HepG2 (cell line): ENCODE measurements around the gene TRIM7. TPM values are rescaled to one million over a fixed set of nuclear protein-coding genes. Genes with fewer than 3 reads are reported as not detected.

Source experiments
- ATAC-seq: fragments of 200-7000 bp; cut with Tn5 transposase; 3 replicates; pipeline ENCODE4 v1.9.1; 2020; ENCODE audit warnings: mild to moderate bottlenecking, moderate library complexity
- BruUV-seq: library from RNA; stranded (reverse); fragments of 400-500 nt; replicated peaks from 2 replicates; lab custom pipeline; 2021; lab: Mats Ljungman, UMichigan
- CTCF ChIA-PET: fragments of 300-600 bp; formaldehyde crosslinking; extraction: SDS; loops from one replicate; lab custom pipeline; 2021; ENCODE audit warnings: low total read pairs, inconsistent platforms, low intra/inter-chr PET ratio; lab: Yijun Ruan, JAX
- POLR2A ChIA-PET: fragments of 350-600 bp; sonication (Branson Sonifier 250); formaldehyde crosslinking; loops from one replicate; lab custom pipeline; 2020; ENCODE audit warnings: antibody characterized with exemption, inconsistent platforms; lab: Yijun Ruan, JAX
- DNase-seq: peaks from one replicate; pipeline ENCODE4 v3.0.0-alpha.2; 2015; ENCODE audit warnings: low spot score
- FAIRE-seq: peaks from 3 replicates; lab custom pipeline; 2011; peaks lifted over from hg19 to GRCh38; lab: Jason Lieb, UNC
- H2AFZ ChIP-seq: one replicate; pipeline ENCODE4 v1.6.1; 2011; ENCODE audit warnings: low read length, inconsistent platforms
- H3K27ac ChIP-seq: fragments of 300-600 bp; 3 replicates; pipeline ENCODE4 v1.8.0; 2011; ENCODE audit warnings: mixed run types, mild to moderate bottlenecking, mixed read lengths, low read length, inconsistent platforms; ENCODE audit not compliant: insufficient read depth; ENCODE audit errors: extremely low read length
- H3K27me3 ChIP-seq, 2 experiments: fragments of 200-600 bp in 1 of 2; 2 replicates in 1 of 2; 3 replicates in 1 of 2; pipeline versions ENCODE4 v1.6.0 to v1.8.0; 2011; ENCODE audit warnings: low read length in 2 of 2, mild to moderate bottlenecking in 2 of 2, moderate library complexity in 2 of 2, inconsistent platforms in 1 of 2; ENCODE audit not compliant: insufficient read depth in 2 of 2, control insufficient read depth in 1 of 2
- H3K36me3 ChIP-seq, 2 experiments: fragments of 200-600 bp in 1 of 2; replicated peaks in 1 of 2; 2 replicates in 1 of 2; 3 replicates in 1 of 2; pipeline versions ENCODE4 v1.5.1 to v1.8.0; 2011; ENCODE audit warnings: low read length in 2 of 2, inconsistent platforms in 1 of 2; ENCODE audit not compliant: insufficient read depth in 2 of 2, control insufficient read depth in 1 of 2
- H3K4me1 ChIP-seq: 2 replicates; pipeline ENCODE4 v1.5.1; 2012; ENCODE audit warnings: low read length, inconsistent platforms; ENCODE audit not compliant: insufficient read depth
- H3K4me2 ChIP-seq: 2 replicates; pipeline ENCODE4 v1.6.0; 2011; ENCODE audit warnings: low read depth, low read length, inconsistent platforms
- H3K4me3 ChIP-seq, 3 experiments: fragments of 200-600 bp in 1 of 3; sonication (generic), shearing (Covaris generic) in 1 of 3; replicated peaks in 1 of 3; 2 replicates each; pipeline ENCODE4 v1.5.1; 2011 to 2016; ENCODE audit warnings: low read length in 3 of 3, inconsistent platforms in 2 of 3, low read depth in 2 of 3, mild to moderate bottlenecking in 2 of 3, control low read depth in 1 of 3, mixed read lengths in 1 of 3; ENCODE audit not compliant: insufficient read depth in 1 of 3
- H3K79me2 ChIP-seq: one replicate; pipeline ENCODE4 v1.6.1; 2011; ENCODE audit warnings: low read length, inconsistent platforms; ENCODE audit not compliant: insufficient read depth
- H3K9ac ChIP-seq: 2 replicates; pipeline ENCODE4 v1.6.0; 2011; ENCODE audit warnings: mild to moderate bottlenecking, low read depth, low read length, inconsistent platforms; ENCODE audit not compliant: insufficient read depth
- H3K9me3 ChIP-seq: 2 replicates; pipeline ENCODE4 v1.5.1; 2012; ENCODE audit warnings: mild to moderate bottlenecking, low read length
- H4K20me1 ChIP-seq: 2 replicates; pipeline ENCODE4 v1.6.0; 2011; ENCODE audit warnings: inconsistent platforms, mild to moderate bottlenecking, low read length, moderate library complexity; ENCODE audit not compliant: insufficient read depth
- CBX2 ChIP-seq, 2 experiments: fragments of 200-600 bp in 1 of 2; sonication (generic); formaldehyde crosslinking in 1 of 2; IDR thresholded peaks; 2 replicates each; pipeline versions ENCODE4 v1.7.0 to v1.8.1; 2018 to 2022; ENCODE audit warnings: low read depth in 2 of 2, low read length in 1 of 2, mild to moderate bottlenecking in 1 of 2, missing genetic modification reagents in 1 of 2
- CEBPB ChIP-seq: IDR thresholded peaks from 2 replicates; pipeline ENCODE4 v1.6.1; 2011; ENCODE audit warnings: low read depth, low read length, improper control_type of control experiment, borderline replicate concordance
- CEBPG ChIP-seq: IDR thresholded peaks from 2 replicates; pipeline ENCODE4 v1.6.1; 2016
- HIVEP1 ChIP-seq: sonication (generic); formaldehyde crosslinking; IDR thresholded peaks from 2 replicates; pipeline ENCODE4 v1.4.0; 2020; ENCODE audit warnings: mild to moderate bottlenecking, missing genetic modification reagents
- HNF4G ChIP-seq, 2 experiments: sonication (generic) in 1 of 2; formaldehyde crosslinking in 1 of 2; IDR thresholded peaks; 2 replicates each; pipeline versions ENCODE4 v1.4.0 to v1.6.1; 2011 to 2020; ENCODE audit warnings: borderline replicate concordance in 2 of 2, low read depth in 2 of 2, mild to moderate bottlenecking in 2 of 2, low read length in 1 of 2, missing genetic modification reagents in 1 of 2, moderate library complexity in 1 of 2
- HOXA5 ChIP-seq: sonication (generic); formaldehyde crosslinking; IDR thresholded peaks from 2 replicates; pipeline ENCODE4 v1.4.0; 2020; ENCODE audit warnings: missing genetic modification reagents
- KDM1A ChIP-seq: IDR thresholded peaks from 2 replicates; pipeline ENCODE4 v1.6.1; 2016; ENCODE audit warnings: missing compliant biosample characterization
- MEF2D ChIP-seq: sonication (generic); formaldehyde crosslinking; IDR thresholded peaks from 2 replicates; pipeline ENCODE4 v1.5.1; 2020; ENCODE audit warnings: mild to moderate bottlenecking, missing genetic modification reagents
- TBX2 ChIP-seq: sonication (generic); formaldehyde crosslinking; IDR thresholded peaks from 2 replicates; pipeline ENCODE4 v1.5.0; 2020; ENCODE audit warnings: missing genetic modification reagents, mild to moderate bottlenecking, borderline replicate concordance
- ZC3H13 ChIP-seq: sonication (generic); formaldehyde crosslinking; IDR thresholded peaks from 2 replicates; pipeline ENCODE4 v1.8.1; 2023; ENCODE audit warnings: mild to moderate bottlenecking, missing genetic modification reagents, moderate library complexity
- ZFP37 ChIP-seq: sonication (generic); formaldehyde crosslinking; IDR thresholded peaks from 2 replicates; pipeline ENCODE4 v1.4.0; 2020; ENCODE audit warnings: missing genetic modification reagents, borderline replicate concordance
- ZFP91 ChIP-seq: sonication (generic); formaldehyde crosslinking; IDR thresholded peaks from 2 replicates; pipeline ENCODE4 v1.9.0; 2022; ENCODE audit warnings: missing genetic modification reagents, mild to moderate bottlenecking, borderline replicate concordance
- ZNF281 ChIP-seq: sonication (generic); formaldehyde crosslinking; IDR thresholded peaks from 2 replicates; pipeline ENCODE4 v1.4.0; 2020; ENCODE audit warnings: missing genetic modification reagents, borderline replicate concordance
- ZNF292 ChIP-seq: sonication (generic); formaldehyde crosslinking; IDR thresholded peaks from 2 replicates; pipeline ENCODE4 v1.8.1; 2022; ENCODE audit warnings: mild to moderate bottlenecking, low read depth, missing genetic modification reagents, borderline replicate concordance
- ZNF350 ChIP-seq: sonication (generic); formaldehyde crosslinking; IDR thresholded peaks from 2 replicates; pipeline ENCODE4 v1.4.0; 2020; ENCODE audit warnings: mild to moderate bottlenecking, low read depth, missing genetic modification reagents, borderline replicate concordance
- ZNF501 ChIP-seq: sonication (generic); formaldehyde crosslinking; IDR thresholded peaks from 2 replicates; pipeline ENCODE4 v1.5.1; 2020; ENCODE audit warnings: mild to moderate bottlenecking, moderate library complexity, missing genetic modification reagents
- WGBS: methylation state at CpG from one replicate; pipeline ENCODE4 v1.1.6; 2017; ENCODE audit warnings: low lambda C conversion rate; 5-methylcytosine and 5-hydroxymethylcytosine counted together
- in situ Hi-C: cut with HindIII; loops from 2 replicates; pipeline ENCODE4 v1.10.0; 2017; ENCODE audit warnings: low pct_unique_long_range_greater_than_20kb; ENCODE audit not compliant: extremely low pct_ligation_motif_present
- intact Hi-C: fragments of 100-400 bp; cut with micrococcal nuclease; formaldehyde crosslinking; loops from one replicate; pipeline ENCODE4 v1.10.0; 2022; ENCODE audit not compliant: unreplicated experiment
- polyA plus RNA-seq, 8 experiments: library from polyadenylated mRNA; depleted of rRNA in 3 of 8; stranded (reverse) in 7 of 8; unstranded in 1 of 8; fragments of >200 nt; fragmentation: Illumina TruSeq in 4 of 8; extraction: Trizol in 4 of 8; gene quantifications; 2 replicates each; pipeline versions ENCODE4 v1.2.1 to v1.2.3, GENCODE V29; 2011 to 2016; ENCODE audit warnings: low read depth in 4 of 8, missing spikeins in 1 of 8, mixed read lengths in 1 of 8; ENCODE audit not compliant: insufficient read depth in 1 of 8
- total RNA-seq, 5 experiments: library from RNA; depleted of rRNA; stranded (reverse); fragments of >200 nt; fragmentation: Illumina TruSeq; extraction: Trizol; gene quantifications; 2 replicates each; pipeline ENCODE4 v1.2.3, GENCODE V29; 2016; ENCODE audit warnings: low read depth in 1 of 5

The TRIM7 gene
- total and polyA plus RNA-seq, 2 of the 13 experiments (the other 11 are each of a cell fraction or from before 2014, with no cell fraction given), result 0.13 TPM; not detected in 1

GRCh38 chr5:181170237-181170825 is 34.7 kb downstream of the TRIM7 start:
- Histone ChIP-seq H3K4me1 (peaks cover 50% of the 10 kb centered on the region), H3K27me3 (peaks cover 0 to 12% of the 10 kb centered on the region in 2 experiments; a peak in 1 of 5 replicates), H3K4me3 (peak overlapping the region; percentile 48 to 79 (median 57); a peak in 5 of 6 replicates), H3K9me3 (no peaks in the 10 kb centered on the region), H3K9ac (peak overlapping the region; percentile 26; the same call in 1 of the 2 replicates), H2AFZ (peak overlapping the region; percentile 69), H3K27ac (no peak overlapping the region), H4K20me1 (no peaks in the 10 kb centered on the region), H3K36me3 (no peaks in the 10 kb centered on the region), H3K79me2 (no peaks in the 10 kb centered on the region), H3K4me2 (peak overlapping the region; percentile 96)
- no peak for DNase-seq
- WGBS, result 10% methylated on average over 16 of the region's 33 CpGs
- ATAC-seq, result peak; percentile 73
- BruUV-seq, result no TSS peak
- ChIA-PET POLR2A (interaction anchor here (1.0 to 1.2 kb wide), 2 partner anchors 14 to 53 kb away, joined by 3 to 4 read pairs; no protein-coding TSS in a partner anchor), CTCF (no interaction called here)
- intact Hi-C loops, result no loop called here
- in situ Hi-C loops, result no loop called here
- no peak for FAIRE-seq
- TF ChIP-seq ZNF281 (CRISPR knock-in tag), result no peak
- no peak for TF ChIP-seq KDM1A (CRISPR knock-in tag)
- TF ChIP-seq ZFP37 (CRISPR knock-in tag), result no peak
- TF ChIP-seq CEBPB, result peak; percentile 51; the same call in 1 of the 2 replicates
- TF ChIP-seq HNF4G (IDR thresholded peaks at IDR 0.05; ENCODE audit: borderline replicate concordance, low read depth, low read length), result peak; percentile 3; the same call in 1 of the 2 replicates
- TF ChIP-seq HNF4G (CRISPR knock-in tag; IDR thresholded peaks at IDR 0.05; ENCODE audit: borderline replicate concordance, low read depth), result no peak
- peak; percentile 15; the same call in 1 of the 2 replicates for TF ChIP-seq ZFP91
- no peak for TF ChIP-seq ZC3H13 (CRISPR knock-in tag)
- TF ChIP-seq ZNF292 (CRISPR knock-in tag), result 0 out of 2 replicates have a peak, but pooled peaks have one; percentile 38
- peak; percentile 62; the same call in 1 of the 2 replicates for TF ChIP-seq TBX2 (CRISPR knock-in tag)
- TF ChIP-seq HOXA5, result no peak
- no peak for TF ChIP-seq CBX2 (IDR thresholded peaks at IDR 0.05; ENCODE audit: low read depth, low read length)
- 0 out of 2 replicates have a peak, but pooled peaks have one; percentile 61 for TF ChIP-seq CBX2 (CRISPR knock-in tag; IDR thresholded peaks at IDR 0.05; ENCODE audit: low read depth)
- TF ChIP-seq MEF2D (CRISPR knock-in tag), result 0 out of 2 replicates have a peak, but pooled peaks have one; percentile 28
- TF ChIP-seq HIVEP1 (CRISPR knock-in tag), result peak; percentile 22; the same call in 1 of the 2 replicates
- TF ChIP-seq ZNF350 (CRISPR knock-in tag), result peak; percentile 8; the same call in 1 of the 2 replicates
- TF ChIP-seq CEBPG (CRISPR knock-in tag), result peak; percentile 57
- peak; percentile 66; the same call in 1 of the 2 replicates for TF ChIP-seq ZNF501 (CRISPR knock-in tag)
